Sigmoid colon (tissue), 4 donors: ENCODE results near the gene CCNL2.

Experiments
- EP300 ChIP-seq, 4 donors: sonication (generic); formaldehyde crosslinking; IDR thresholded peaks; one replicate each; pipeline ENCODE4 v1.6.1; 2017; ENCODE audit warnings: antibody characterized with exemption in 4 of 4
- POLR2AphosphoS5 ChIP-seq, 4 donors: sonication (generic); formaldehyde crosslinking; IDR thresholded peaks; one replicate each; pipeline ENCODE4 v1.6.1; 2017; ENCODE audit warnings: antibody characterized with exemption in 4 of 4
- TF ChIP-seq, protein P1 (sequence below), 4 experiments: fragments of 450-650 bp in 3 of 4; fragments of 200-600 bp in 1 of 4; IDR thresholded peaks; one replicate each; pipeline ENCODE4 v1.5.1; 2016 to 2019; ENCODE audit warnings: antibody characterized with exemption in 4 of 4, mild to moderate bottlenecking in 3 of 4, moderate library complexity in 2 of 4

DNA sequence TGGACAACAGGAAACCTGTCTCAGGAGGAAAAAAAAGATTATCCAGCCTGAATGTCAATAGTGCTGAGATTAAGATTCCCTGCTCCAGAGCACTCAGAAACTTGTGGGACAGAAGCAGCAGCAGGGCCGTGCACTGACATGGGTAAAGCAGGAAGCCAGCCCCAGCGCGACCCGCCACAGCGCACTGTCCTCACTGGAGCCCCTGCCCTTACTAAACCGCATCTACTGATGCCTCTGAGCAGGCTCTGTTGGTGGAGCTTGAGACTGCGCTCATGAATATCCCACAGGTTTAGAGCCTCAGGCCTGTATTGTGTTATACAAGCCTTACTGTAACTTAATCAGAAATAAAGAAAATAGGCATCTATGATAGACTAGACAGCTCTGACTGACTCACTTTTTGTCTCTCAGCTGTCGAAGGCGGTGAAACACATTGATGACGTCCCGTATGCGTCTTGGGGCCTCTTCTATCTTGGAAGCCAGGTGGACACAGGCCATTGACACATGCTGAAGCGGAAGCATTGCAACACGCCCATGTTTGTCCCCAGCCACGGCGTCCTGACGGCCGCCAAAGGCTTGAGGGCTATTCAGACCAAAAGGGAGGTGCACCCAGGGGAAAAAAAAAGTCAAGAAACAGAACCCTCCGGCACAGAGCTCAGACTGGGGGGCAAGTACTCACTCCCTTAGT lies 1.2 kb downstream of the CCNL2 start:
- TF ChIP-seq, protein P1, sequence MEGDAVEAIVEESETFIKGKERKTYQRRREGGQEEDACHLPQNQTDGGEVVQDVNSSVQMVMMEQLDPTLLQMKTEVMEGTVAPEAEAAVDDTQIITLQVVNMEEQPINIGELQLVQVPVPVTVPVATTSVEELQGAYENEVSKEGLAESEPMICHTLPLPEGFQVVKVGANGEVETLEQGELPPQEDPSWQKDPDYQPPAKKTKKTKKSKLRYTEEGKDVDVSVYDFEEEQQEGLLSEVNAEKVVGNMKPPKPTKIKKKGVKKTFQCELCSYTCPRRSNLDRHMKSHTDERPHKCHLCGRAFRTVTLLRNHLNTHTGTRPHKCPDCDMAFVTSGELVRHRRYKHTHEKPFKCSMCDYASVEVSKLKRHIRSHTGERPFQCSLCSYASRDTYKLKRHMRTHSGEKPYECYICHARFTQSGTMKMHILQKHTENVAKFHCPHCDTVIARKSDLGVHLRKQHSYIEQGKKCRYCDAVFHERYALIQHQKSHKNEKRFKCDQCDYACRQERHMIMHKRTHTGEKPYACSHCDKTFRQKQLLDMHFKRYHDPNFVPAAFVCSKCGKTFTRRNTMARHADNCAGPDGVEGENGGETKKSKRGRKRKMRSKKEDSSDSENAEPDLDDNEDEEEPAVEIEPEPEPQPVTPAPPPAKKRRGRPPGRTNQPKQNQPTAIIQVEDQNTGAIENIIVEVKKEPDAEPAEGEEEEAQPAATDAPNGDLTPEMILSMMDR (IDR thresholded peaks at IDR 0.05): no peak
- TF ChIP-seq EP300 (IDR thresholded peaks at IDR 0.05) (no peak), POLR2AphosphoS5 (IDR thresholded peaks at IDR 0.05) (no peak)
